Mammary microvascular endothelial cell (primary cell): ENCODE measurements around the gene FIGNL2. TPM values are rescaled to one million over a fixed set of nuclear protein-coding genes. Genes with fewer than 3 reads are reported as not detected.

Source experiments
- total RNA-seq: library from RNA; depleted of rRNA; stranded (reverse); fragments of >200 nt; gene quantifications from 2 replicates; pipeline ENCODE4 v1.2.3, GENCODE V29; 2015

The FIGNL2 gene
- 0.15 and 0.33 TPM in 2 replicates for total RNA-seq

DNA sequence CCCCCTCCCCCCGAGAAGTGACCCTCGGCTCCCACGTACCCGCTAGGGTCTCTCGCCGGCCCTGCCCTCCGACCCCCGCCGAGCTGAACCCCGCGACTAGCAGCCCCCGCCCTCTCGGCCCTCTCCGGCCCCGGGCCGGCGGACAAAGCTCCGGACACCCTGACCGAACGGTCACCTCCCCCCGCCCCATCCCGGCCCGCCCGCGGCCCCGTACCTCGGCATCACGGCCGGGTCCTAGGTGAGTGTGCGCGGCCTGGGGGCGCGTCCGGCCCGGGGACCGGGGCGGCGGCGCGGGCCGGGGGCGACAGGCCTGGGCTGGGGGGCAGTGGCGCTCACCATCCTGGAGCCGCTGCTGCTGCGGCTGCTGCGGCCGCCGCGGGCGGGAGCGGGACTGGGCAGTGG, at the start of gene FIGNL2:
FIGNL2 (minus strand) TSS at position 393 of the 402 bp plus-strand sequence. CDS start 26,305 bp downstream, outside the sequence.

GRCh38 chr12:51887476-51888315, 39.2 kb upstream of the FIGNL2 start, which contains the start of gene ANKRD33:
Gene ANKRD33 (plus strand): TSS chr12:51888103. CDS start chr12:51888187, 84 bp downstream.

Other genes with a start within 250 kb of the FIGNL2 start
- 1.0 TPM in 1 of 2 replicates, not detected in the other for gene ANKRD33, start 39.4 kb upstream of the FIGNL2 start, total RNA-seq
- 373 and 392 TPM in 2 replicates for gene ACVRL1, start 58.8 kb upstream of the FIGNL2 start, total RNA-seq
- gene ACVR1B, start 103.0 kb upstream of the FIGNL2 start, total RNA-seq: 5.2 and 8.4 TPM in 2 replicates
- gene TAMALIN, start 158.2 kb upstream of the FIGNL2 start, total RNA-seq: 47.4 and 50.2 TPM in 2 replicates
- 4.4 and 10.5 TPM in 2 replicates for gene NR4A1, start 202.7 kb upstream of the FIGNL2 start, total RNA-seq
- gene ATG101, start 221.3 kb upstream of the FIGNL2 start, total RNA-seq: 74.1 and 75.3 TPM in 2 replicates
- not detected in 2 replicates for gene SMIM41, start 231.0 kb upstream of the FIGNL2 start, total RNA-seq